Neutrophil (primary cell): ENCODE measurements around the gene LRRC61.
"Not testable (repeated sequence)": the region's sequence is repeated elsewhere in the genome, so short reads cannot be mapped to it uniquely, and the experiment has no call there.

Source experiments
- H3K27ac ChIP-seq: fragments of 200-600 bp; sonication (generic); 2 replicates; pipeline ENCODE4 v1.5.1; 2016; ENCODE audit warnings: mild to moderate bottlenecking, moderate library complexity
- H3K27me3 ChIP-seq: fragments of 200-600 bp; sonication (generic); 2 replicates; pipeline ENCODE4 v1.6.0; 2016; ENCODE audit warnings: mild to moderate bottlenecking
- H3K36me3 ChIP-seq: fragments of 200-600 bp; sonication (generic); 2 replicates; pipeline ENCODE4 v1.5.1; 2017
- H3K4me1 ChIP-seq, 2 experiments: fragments of 200-600 bp in 1 of 2; sonication (generic) in 1 of 2; 1 replicate in 1 of 2; 2 replicates in 1 of 2; pipeline versions ENCODE4 v1.5.1 to v1.6.1; 2013 to 2016; ENCODE audit warnings: low read depth in 1 of 2, low read length in 1 of 2, mild to moderate bottlenecking in 1 of 2, moderate library complexity in 1 of 2; ENCODE audit not compliant: control insufficient read depth in 1 of 2, insufficient read depth in 1 of 2
- H3K4me3 ChIP-seq, 2 experiments: fragments of 200-600 bp in 1 of 2; sonication (generic) in 1 of 2; 1 replicate in 1 of 2; 2 replicates in 1 of 2; pipeline ENCODE4 v1.5.1; 2013 to 2016; ENCODE audit warnings: low read depth in 1 of 2, low read length in 1 of 2, mild to moderate bottlenecking in 1 of 2, moderate library complexity in 1 of 2
- H3K9me3 ChIP-seq: fragments of 200-600 bp; sonication (generic); 2 replicates; pipeline ENCODE4 v1.5.1; 2016
- TF ChIP-seq, protein P1 (sequence below): fragments of 200-600 bp; sonication (generic); IDR thresholded peaks from 2 replicates; pipeline ENCODE4 v1.5.1; 2016; ENCODE audit warnings: antibody characterized with exemption

LRRC61 gene

DNA sequence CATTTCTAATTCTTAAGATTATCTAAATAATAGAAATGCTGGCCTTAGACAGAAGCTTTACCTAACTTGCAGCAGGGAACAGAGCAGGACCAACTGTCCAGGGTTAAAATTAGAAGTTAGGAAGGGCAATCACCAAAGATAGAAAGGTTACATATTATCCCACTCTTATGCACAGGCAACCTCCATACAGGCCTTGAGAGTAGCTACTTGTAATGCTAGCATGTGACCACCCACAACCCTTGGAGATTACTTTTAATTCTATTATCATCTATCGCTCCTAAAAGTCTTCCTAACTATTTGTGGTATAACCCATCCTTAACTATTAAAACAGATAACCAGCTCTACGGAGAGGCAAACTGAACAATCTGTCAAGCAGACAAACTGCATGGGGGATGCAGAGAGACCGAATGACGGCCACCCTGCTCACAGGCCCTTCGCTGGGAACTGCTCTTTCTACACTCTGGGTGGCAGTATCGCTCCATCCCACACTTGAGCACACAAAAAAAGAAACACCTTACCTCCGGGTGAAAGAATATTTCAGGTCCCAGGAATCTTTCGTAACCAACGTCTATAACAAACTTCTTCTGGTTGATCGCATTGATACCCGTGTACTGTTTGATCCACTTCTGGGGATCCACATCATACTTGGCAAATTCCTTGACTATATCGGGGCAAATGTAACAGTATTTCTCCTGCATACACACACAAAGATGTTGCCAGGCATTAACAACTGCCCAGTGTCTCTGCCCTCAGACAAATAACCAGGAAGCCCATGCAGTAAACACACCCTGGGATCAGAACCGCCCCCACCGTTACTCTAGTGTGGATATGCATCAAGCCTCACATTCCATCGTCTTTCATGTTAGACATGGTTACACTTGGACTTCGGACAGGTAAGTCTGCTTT is 37.1 kb upstream of the LRRC61 start:
- H3K4me3 ChIP-seq: not testable (repeated sequence)
- TF ChIP-seq, protein P1, sequence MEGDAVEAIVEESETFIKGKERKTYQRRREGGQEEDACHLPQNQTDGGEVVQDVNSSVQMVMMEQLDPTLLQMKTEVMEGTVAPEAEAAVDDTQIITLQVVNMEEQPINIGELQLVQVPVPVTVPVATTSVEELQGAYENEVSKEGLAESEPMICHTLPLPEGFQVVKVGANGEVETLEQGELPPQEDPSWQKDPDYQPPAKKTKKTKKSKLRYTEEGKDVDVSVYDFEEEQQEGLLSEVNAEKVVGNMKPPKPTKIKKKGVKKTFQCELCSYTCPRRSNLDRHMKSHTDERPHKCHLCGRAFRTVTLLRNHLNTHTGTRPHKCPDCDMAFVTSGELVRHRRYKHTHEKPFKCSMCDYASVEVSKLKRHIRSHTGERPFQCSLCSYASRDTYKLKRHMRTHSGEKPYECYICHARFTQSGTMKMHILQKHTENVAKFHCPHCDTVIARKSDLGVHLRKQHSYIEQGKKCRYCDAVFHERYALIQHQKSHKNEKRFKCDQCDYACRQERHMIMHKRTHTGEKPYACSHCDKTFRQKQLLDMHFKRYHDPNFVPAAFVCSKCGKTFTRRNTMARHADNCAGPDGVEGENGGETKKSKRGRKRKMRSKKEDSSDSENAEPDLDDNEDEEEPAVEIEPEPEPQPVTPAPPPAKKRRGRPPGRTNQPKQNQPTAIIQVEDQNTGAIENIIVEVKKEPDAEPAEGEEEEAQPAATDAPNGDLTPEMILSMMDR: peak; percentile 48

DNA sequence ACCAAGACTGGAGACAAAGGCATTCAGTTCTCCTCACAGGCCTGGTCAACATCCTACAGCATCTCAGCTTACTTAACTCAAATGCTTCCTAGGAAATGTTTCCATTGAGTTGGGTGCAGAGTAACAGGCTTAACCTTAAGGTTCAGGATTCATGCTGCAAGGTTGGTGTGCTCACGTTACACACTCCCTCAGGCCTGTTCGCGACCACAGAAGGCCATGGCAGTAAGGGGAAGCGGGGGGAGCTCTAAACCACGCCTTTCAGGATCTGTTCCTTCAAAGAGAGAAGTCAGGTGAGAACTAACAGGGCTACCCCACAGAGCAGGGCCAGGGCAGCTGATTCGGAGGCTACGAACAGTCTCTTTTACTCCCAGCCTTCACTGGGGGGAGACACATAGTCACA is 35.3 kb upstream of the LRRC61 start:
- H3K9me3 ChIP-seq, H3K36me3 ChIP-seq, H3K27ac ChIP-seq, H3K27me3 ChIP-seq, H3K4me1 ChIP-seq, H3K4me3 ChIP-seq: not testable (repeated sequence)

More for the DNA sequence above, 37.1 kb upstream of the LRRC61 start:
- H3K27ac ChIP-seq, H3K36me3 ChIP-seq, H3K27me3 ChIP-seq, H3K4me1 ChIP-seq, H3K9me3 ChIP-seq: not testable (repeated sequence)

DNA sequence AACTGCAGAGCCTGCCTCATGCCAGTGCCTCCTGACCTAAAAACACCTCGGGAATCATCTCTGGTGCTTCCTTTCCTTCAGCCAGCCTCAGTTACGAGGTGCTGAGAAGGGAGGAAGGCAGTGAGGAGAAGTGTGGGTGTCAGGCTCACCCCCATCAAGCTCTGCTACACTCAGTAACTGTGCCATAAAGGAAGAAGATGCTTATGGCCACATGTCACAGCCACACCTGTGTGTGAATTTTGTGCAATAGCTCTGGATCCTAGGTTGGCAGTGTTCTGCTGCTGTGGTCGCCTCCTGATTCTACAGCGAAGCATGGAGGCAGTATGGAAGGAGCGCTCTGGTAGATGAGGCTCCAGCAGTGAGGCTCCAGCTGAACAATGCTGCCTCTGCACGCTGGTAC is 34.3 kb upstream of the LRRC61 start:
- not testable (repeated sequence) for H3K27me3 ChIP-seq, H3K36me3 ChIP-seq, H3K4me3 ChIP-seq, H3K27ac ChIP-seq, H3K9me3 ChIP-seq, H3K4me1 ChIP-seq

DNA sequence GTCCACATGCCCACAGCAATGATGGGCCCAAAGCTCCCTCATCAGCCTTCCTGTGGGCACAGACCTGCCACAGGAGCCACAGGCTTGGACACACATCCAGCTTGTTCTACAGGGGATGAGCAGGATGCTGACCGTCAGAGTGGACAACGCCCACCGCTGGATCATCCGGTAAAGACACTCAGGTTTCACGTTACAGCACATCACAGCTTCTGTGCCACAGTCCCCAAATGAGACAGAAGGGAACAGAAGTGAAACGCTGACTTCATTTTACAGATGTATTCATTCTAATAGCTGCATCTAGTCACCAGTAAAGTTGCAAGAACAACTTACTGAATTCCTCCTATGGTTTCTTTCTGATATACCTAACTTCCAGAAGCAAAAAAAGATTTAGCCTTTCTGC is 32.8 kb upstream of the LRRC61 start:
- H3K4me1 ChIP-seq, H3K9me3 ChIP-seq, H3K27me3 ChIP-seq, H3K36me3 ChIP-seq, H3K27ac ChIP-seq, H3K4me3 ChIP-seq: not testable (repeated sequence)

DNA sequence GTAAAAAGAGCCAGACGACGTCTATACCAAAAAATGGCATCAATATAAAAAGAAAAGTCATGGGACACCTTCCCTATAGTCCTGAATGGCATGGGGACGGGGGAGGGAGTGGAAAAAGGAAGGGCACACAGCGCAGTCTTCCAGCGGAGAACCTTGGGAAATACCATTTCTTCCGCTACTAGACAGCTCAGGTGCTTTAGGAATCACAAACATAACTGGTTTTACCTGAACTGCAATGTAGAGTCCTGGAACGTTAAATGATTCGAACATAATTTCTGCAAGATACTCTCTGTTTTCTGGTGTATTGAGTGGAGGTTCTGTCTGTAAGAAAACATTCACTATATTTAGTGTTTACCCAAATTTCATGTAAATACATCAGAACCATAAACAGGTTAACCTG is 28.1 kb upstream of the LRRC61 start:
- H3K9me3 ChIP-seq, H3K27me3 ChIP-seq, H3K36me3 ChIP-seq, H3K4me1 ChIP-seq, H3K4me3 ChIP-seq, H3K27ac ChIP-seq: not testable (repeated sequence)

DNA sequence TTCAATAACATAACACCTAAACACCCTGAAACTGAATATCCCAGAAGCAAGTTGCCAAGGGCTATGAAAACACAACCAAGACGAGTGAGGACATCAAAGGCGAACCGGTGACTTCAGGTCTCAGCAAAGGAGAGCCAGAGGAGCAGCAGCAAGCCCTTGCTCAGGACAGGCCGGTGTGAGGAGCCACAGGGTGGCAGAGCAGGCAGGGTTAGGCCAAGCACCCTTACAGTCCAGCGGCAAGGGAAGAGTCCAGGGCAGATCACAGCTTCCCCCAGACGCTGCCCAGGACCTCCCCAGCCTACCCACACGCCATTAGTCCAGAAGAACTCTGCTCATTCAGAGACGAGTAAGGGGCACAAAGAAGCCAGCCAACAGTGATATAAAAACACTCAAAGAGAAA is 27.5 kb upstream of the LRRC61 start:
- not testable (repeated sequence) for H3K36me3 ChIP-seq, H3K4me1 ChIP-seq, H3K27ac ChIP-seq, H3K4me3 ChIP-seq, H3K9me3 ChIP-seq, H3K27me3 ChIP-seq

DNA sequence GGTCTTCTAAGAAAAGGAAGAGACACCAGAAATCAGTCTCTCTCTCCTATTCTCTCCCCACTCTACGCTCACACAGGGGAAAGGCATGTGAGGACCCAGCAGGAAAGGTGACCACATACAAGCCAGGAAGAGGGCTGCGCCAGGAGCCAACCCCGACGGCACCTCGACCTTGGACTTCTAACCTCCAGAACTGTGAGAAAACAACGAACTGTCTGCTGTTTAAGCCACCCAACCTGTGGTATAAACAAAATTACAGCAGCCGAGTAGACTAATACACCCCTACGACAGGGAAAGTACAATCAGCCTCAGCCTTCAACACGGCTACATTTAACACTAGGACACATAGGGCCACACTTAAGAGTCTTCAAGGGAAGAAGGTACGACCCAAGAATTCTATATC is 26.4 kb upstream of the LRRC61 start:
- H3K27ac ChIP-seq, H3K9me3 ChIP-seq, H3K4me3 ChIP-seq, H3K27me3 ChIP-seq, H3K4me1 ChIP-seq, H3K36me3 ChIP-seq: not testable (repeated sequence)

DNA sequence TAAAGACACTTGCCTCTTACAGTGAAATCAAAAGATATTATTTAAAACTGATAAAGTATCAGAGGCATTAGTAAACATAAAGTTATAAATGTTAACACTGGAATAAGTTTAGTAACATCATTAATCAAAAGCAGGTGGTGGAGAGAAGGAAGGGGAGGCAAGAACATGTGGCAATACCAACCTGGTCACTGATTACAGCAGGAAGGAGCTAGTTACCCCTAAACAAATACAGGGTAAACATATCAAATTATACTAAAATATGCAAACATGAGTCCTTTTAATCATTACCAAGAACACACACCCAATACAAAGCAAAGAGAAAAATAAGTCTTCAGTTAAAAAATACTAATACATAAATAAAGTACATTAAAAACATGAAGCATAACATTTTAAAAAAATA is 25.2 kb upstream of the LRRC61 start:
- not testable (repeated sequence) for H3K4me1 ChIP-seq, H3K4me3 ChIP-seq, H3K36me3 ChIP-seq, H3K27ac ChIP-seq, H3K27me3 ChIP-seq, H3K9me3 ChIP-seq

DNA sequence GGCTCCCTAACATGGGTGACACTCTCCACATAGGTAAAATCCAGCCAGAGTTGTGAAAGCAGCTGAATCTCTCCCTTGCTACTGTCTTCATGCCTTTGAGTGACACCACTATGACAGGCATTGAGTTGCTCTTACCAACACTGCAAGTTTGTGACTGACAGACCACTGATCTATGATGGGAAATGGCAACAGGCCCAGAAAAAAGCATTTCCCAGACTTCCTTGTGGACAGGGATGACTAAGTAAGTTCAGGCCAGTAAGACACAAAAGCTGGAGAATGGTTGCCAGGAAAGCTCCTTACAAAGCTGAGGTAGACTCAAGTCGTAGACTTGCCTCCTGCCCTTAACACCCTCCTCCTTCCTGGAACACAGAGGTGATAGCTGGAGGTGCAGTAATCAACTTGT is 20.2 kb upstream of the LRRC61 start:
- H3K27me3 ChIP-seq, H3K4me3 ChIP-seq, H3K27ac ChIP-seq, H3K36me3 ChIP-seq, H3K9me3 ChIP-seq: not testable (repeated sequence)
- peaks cover 20 to 28% of the 10 kb centered on the region in 2 experiments for H3K4me1 ChIP-seq

DNA sequence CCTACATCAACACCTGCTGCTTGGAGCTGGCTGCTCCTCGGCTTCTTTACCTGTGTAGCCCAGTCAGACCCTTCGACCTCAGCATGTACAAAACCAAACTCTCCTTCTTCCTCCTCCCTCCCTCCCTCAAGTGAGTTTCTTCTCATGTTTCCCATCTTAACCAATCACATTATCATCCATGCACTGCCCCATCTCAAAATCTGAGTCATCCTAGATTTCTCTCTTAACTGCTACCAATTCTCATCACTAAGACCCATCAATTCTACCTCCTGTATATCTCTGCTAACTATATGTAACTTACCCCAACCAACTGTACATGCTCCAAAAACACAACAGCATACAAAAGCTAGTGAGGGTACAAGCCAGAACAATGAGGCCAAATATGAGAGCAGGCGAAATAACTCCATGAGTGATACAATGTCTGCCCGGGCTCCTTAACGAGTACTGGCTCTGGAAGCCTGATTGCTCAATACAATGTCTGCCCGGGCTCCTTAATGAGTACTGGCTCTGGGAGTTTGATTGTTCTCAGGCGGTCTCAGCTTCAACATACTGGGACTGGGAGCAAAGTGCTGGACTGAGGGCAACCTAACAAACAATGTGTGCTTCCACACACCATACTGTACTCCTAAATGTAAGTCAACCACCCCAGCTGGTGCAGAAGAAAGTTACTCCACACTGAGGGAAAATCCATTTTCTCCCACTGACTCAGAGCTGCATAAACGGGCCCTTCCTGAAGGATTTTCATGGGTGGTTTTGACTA is 18.5 kb upstream of the LRRC61 start:
- Histone ChIP-seq H3K27ac (peak overlapping the region; percentile 68), H3K4me1 (peaks cover 20 to 28% of the 10 kb centered on the region in 2 experiments)
- not testable (repeated sequence) for H3K4me3 ChIP-seq, H3K9me3 ChIP-seq, H3K36me3 ChIP-seq, H3K27me3 ChIP-seq

DNA sequence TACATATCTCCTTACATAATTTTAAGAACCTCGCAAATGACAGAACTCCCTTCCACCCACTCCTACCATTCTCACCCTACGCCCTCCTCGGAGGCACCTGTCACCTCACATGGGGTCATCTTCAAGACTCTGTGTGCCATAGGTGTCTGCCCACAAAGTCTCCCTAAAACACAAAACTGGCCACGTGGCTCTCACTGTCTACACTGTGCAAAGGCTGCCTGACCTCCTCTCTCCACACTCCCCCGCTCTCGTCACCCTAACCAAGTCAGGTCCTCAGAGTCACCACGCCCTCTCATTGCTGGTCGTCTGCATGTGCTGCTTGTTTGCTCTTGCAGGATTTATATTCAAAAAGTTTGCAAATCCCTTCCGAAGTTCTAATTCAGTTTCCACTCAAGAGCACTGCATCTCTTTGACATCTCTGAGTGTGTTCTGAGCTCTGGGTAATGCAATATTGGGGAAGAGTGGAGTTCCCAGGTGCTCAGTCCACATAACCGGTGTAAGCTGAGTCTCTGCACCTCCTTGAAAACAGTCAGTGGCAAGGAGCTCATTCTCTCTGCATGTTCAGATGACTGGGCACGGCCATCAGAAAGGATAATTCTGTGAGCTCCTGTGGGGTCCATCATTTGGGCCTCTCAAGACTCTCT is 17.8 kb upstream of the LRRC61 start:
- not testable (repeated sequence) for H3K27me3 ChIP-seq, H3K4me3 ChIP-seq, H3K36me3 ChIP-seq, H3K9me3 ChIP-seq
- H3K4me1 ChIP-seq: peaks cover 20 to 28% of the 10 kb centered on the region in 2 experiments
- peak overlapping the region; percentile 68 for H3K27ac ChIP-seq

DNA sequence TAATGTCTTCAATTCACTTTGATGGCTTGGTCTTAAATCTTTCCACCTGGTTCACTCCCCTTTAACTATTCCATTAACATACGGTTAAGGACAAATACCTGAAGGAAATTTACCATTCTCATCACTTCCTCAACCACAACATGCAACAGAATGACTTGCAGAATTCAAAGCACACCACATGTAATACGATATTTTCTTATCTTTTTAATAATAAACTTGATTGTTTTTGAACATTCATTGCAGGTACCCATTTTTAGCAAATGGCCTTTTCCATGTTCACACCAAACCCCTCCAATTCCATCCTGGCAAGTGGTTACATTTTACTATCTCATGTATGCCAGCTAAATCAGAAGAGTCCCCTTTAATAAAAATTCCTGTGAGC is 17.3 kb upstream of the LRRC61 start:
- H3K9me3 ChIP-seq, H3K27me3 ChIP-seq, H3K4me3 ChIP-seq, H3K36me3 ChIP-seq: not testable (repeated sequence)
- Histone ChIP-seq H3K27ac (peak overlapping the region; percentile 68), H3K4me1 (peaks cover 20 to 28% of the 10 kb centered on the region in 2 experiments)
